NB4 (cell line): ENCODE measurements around the gene SULT4A1.

Experiments used
- CTCF ChIP-seq: IDR thresholded peaks from one replicate; pipeline ENCODE4 v1.5.1; 2012; ENCODE audit warnings: low read depth, low read length
- MAX ChIP-seq: IDR thresholded peaks from 2 replicates; pipeline ENCODE4 v1.6.1; 2011; ENCODE audit warnings: low read depth, low read length
- MYC ChIP-seq: IDR thresholded peaks from 2 replicates; pipeline ENCODE4 v1.6.1; 2011; ENCODE audit warnings: low read depth, low read length
- POLR2A ChIP-seq: IDR thresholded peaks from 2 replicates; pipeline ENCODE4 v1.6.1; 2011; ENCODE audit warnings: mild to moderate bottlenecking; ENCODE audit not compliant: insufficient read length; ENCODE audit errors: extremely low read depth

- TF ChIP-seq CTCF (peak; percentile 33), POLR2A (no peak), MAX (no peak), MYC (no peak)
Observed at GRCh38 chr22:43848366-43849171, 13.7 kb downstream of the SULT4A1 start.
